Ovary (tissue), 9 donors: Measurements from ENCODE around the gene TTC9. TPM values are rescaled to one million over a fixed set of nuclear protein-coding genes. Genes with fewer than 3 reads are reported as not detected.

Experiments used
- DNase-seq, 5 donors: peaks; one replicate each; pipeline ENCODE4 v3.0.0-alpha.2; 2019 to 2020
- H3K27ac ChIP-seq, 2 donors: fragments of 200-600 bp; one replicate each; pipeline versions ENCODE4 v1.5.1 to v1.8.0; 2019 to 2022
- H3K27me3 ChIP-seq: fragments of 200-600 bp; one replicate; pipeline ENCODE4 v1.8.0; 2022
- H3K36me3 ChIP-seq: fragments of 200-600 bp; sonication (generic); one replicate; pipeline ENCODE4 v1.5.1; 2019
- H3K4me1 ChIP-seq: one replicate; pipeline ENCODE4 v1.8.1; 2013; ENCODE audit warnings: mild to moderate bottlenecking, moderate library complexity; ENCODE audit not compliant: insufficient read depth
- H3K4me3 ChIP-seq: fragments of 200-600 bp; sonication (generic); one replicate; pipeline ENCODE4 v1.5.1; 2017
- H3K9me3 ChIP-seq, 2 donors: fragments of 200-600 bp in 1 of 2; sonication (generic) in 1 of 2; one replicate each; pipeline versions ENCODE4 v1.5.1 to v1.8.1; 2013 to 2019; ENCODE audit warnings: mild to moderate bottlenecking in 1 of 2, moderate library complexity in 1 of 2
- EP300 ChIP-seq: sonication (generic); formaldehyde crosslinking; IDR thresholded peaks from one replicate; pipeline ENCODE4 v1.6.1; 2017; ENCODE audit warnings: antibody characterized with exemption
- POLR2A ChIP-seq: fragments of 450-650 bp; IDR thresholded peaks from one replicate; pipeline ENCODE4 v1.6.1; 2017; ENCODE audit warnings: antibody characterized with exemption, mild to moderate bottlenecking, moderate library complexity
- WGBS, 3 donors: extraction: QIAGEN DNeasy Blood & Tissue Kit in 1 of 3; methylation state at CpG; one replicate each; pipeline versions ENCODE4 v1.1.5 to v1.1.7; 2013 to 2017; 5-methylcytosine and 5-hydroxymethylcytosine counted together
- intact Hi-C, 4 donors: fragments of 100-400 bp; cut with DNase I; formaldehyde crosslinking; loops; one replicate each; pipeline versions ENCODE4 v1.11.0 to v1.15.1; 2022 to 2023
- polyA plus RNA-seq, 2 donors: library from polyadenylated mRNA; stranded (reverse); fragments of 200-250 nt in 1 of 2; fragments of 350-450 nt in 1 of 2; fragmentation: Illumina TruSeq in 1 of 2; extraction: RNeasy Lipid Tissue Mini Kit (QIAGEN cat#74804) in 1 of 2; gene quantifications; one replicate each; pipeline ENCODE4 v1.2.3, GENCODE V29; 2013 to 2014
- total RNA-seq, 7 donors: library from RNA; depleted of rRNA in 2 of 7; stranded (reverse); fragments of >200 nt in 2 of 7; fragmentation: NEBNext Ultra II Directional in 3 of 7; extraction: Animal tissue kit (Norgen Biotek cat#: 25700) in 3 of 7; gene quantifications; one replicate each; pipeline versions ENCODE4 v1.1.0 to v1.2.4, GENCODE V29; 2016 to 2023
- TF ChIP-seq, protein P1 (sequence below), 3 donors: fragments of 450-650 bp in 2 of 3; fragments of 200-600 bp in 1 of 3; IDR thresholded peaks; one replicate each; pipeline versions ENCODE4 v1.5.1 to v1.8.0; 2016 to 2022; ENCODE audit warnings: antibody characterized with exemption in 3 of 3, mild to moderate bottlenecking in 1 of 3
- donor health status: DM: no; HTN: no; CAD: no; lungs with moderate emphysema.
- donor health status: DM: no; HTN: no; CAD: no.
- donor health status: Bipolar disorder and iron deficiency.
- donor health status: DM: yes; HTN: yes; CAD: no.
- donor health status: DM: no; HTN: no; CAD: no.
- donor health status: DM: yes; HTN: yes; CAD: no.

The TTC9 gene
- total and polyA plus RNA-seq, 9 donors, result 0.05 to 7.1 (median 0.64) TPM

DNA sequence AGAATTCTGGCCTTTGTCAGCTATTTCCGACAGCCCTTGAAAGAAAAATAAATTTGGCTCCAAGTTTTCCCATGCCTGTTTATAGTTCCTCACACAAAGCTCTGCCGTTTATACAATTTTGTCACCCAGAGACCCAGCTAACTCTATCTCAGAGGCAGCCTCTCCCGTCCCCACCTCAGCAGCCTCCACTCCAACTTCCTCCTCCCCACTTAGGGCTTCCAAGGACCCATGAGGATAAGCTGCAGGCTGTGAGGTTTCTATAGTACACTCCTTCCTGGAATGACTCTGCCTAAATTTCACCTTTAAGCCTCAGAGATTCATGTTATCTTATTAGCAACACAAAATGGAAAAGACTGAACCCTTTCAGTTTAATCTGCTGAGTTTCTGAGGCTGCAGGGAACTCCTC is 71.8 kb downstream of the TTC9 start:
- H3K9me3 ChIP-seq, result no peaks in the 10 kb centered on the region
- no peak overlapping the region for H3K4me3 ChIP-seq
- WGBS, 3 donors, result 3 to 9% (median 5%) methylated on average over 3 of the region's 3 CpGs
- TF ChIP-seq EP300 (no peak), POLR2A (no peak)
- TF ChIP-seq, protein P1, sequence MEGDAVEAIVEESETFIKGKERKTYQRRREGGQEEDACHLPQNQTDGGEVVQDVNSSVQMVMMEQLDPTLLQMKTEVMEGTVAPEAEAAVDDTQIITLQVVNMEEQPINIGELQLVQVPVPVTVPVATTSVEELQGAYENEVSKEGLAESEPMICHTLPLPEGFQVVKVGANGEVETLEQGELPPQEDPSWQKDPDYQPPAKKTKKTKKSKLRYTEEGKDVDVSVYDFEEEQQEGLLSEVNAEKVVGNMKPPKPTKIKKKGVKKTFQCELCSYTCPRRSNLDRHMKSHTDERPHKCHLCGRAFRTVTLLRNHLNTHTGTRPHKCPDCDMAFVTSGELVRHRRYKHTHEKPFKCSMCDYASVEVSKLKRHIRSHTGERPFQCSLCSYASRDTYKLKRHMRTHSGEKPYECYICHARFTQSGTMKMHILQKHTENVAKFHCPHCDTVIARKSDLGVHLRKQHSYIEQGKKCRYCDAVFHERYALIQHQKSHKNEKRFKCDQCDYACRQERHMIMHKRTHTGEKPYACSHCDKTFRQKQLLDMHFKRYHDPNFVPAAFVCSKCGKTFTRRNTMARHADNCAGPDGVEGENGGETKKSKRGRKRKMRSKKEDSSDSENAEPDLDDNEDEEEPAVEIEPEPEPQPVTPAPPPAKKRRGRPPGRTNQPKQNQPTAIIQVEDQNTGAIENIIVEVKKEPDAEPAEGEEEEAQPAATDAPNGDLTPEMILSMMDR (IDR thresholded peaks at IDR 0.05), result no peak
- H3K4me1 ChIP-seq, result no peaks in the 10 kb centered on the region
- DNase-seq, result no peak
- no peaks in the 10 kb centered on the region for H3K36me3 ChIP-seq
- intact Hi-C loops, result no loop called here
- H3K27ac ChIP-seq, result no peak overlapping the region
- H3K27me3 ChIP-seq, result no peaks in the 10 kb centered on the region

DNA sequence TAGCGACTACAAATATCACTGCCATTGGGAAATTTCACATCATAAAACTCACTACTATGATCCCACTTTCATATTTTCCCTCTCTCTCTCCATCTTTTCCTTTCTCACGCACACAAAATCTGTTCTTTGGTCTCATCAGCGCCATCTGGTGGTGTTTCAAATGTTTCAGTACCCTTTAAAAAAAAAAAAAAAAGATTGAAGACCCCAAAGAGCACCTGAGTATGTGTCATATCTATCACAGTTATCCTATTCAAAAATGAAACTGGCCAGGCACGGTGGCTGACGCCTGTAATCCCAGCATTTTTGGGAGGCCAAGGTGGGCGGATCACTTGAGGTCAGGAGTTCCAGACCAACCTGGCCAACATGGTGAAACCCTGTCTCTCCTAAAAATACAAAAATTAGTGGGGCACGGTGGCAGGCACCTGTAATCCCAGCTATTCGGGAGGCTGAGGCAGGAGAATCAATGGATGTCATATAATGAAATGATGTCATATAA is 72.4 kb downstream of the TTC9 start:
- DNase-seq, result peak in 1 of 5 donors; percentile 23
- TF ChIP-seq POLR2A, result no peak
- TF ChIP-seq, protein P1 (IDR thresholded peaks at IDR 0.05), result peak in 1 of 3 donors; percentile 11
- no peak for TF ChIP-seq EP300
- H3K4me1 ChIP-seq, result no peaks in the 10 kb centered on the region
- H3K9me3 ChIP-seq, result no peaks in the 10 kb centered on the region
- no peaks in the 10 kb centered on the region for H3K27me3 ChIP-seq
- no peak overlapping the region for H3K4me3 ChIP-seq
- no peaks in the 10 kb centered on the region for H3K36me3 ChIP-seq
- H3K27ac ChIP-seq, result no peak overlapping the region
- intact Hi-C loops, result no loop called here
- WGBS, 3 donors, result 15 to 20% (median 17%) methylated on average over 8 of the region's 8 CpGs

DNA sequence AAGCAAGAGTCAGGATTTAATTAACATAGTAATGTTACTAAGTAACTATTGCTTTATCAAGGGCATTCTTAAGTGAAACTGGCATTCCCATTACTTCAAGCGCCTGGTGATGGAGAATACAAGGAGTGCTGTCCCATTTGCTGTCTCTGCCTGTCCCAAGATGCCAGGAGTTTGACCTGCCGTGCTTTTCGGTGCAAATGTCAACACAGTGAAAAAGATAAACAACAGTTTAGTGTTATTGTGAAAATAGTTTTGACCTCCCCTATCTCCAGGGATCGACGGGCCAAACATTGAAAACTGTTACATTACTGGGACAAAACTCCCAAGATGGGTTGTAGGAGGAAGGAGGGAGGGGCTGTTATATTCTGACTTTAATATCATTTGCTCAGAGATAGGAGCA is 74.8 kb downstream of the TTC9 start:
- H3K9me3 ChIP-seq, result no peaks in the 10 kb centered on the region
- intact Hi-C loops, result no loop called here
- WGBS, 3 donors, result 34 to 42% (median 39%) methylated on average over 5 of the region's 5 CpGs

DNA sequence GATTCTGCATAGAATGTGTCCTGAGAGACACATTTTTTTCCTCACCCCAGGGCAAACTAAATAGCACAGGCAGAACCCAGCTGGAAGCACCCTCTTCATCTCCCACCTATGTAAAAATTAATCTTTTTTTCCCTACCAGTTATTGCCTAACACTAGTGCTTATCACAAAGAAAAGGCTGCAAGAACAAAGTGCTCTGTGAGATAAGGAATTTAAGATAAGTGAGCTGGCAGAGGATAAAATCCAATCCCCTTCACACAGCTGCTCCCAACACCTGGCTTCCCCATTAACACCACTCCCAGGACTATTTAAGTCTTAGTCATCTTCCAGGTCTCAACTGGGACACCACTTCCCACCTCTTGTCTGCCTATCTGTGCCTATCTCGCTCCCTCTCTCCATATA is 75.2 kb downstream of the TTC9 start:
- WGBS, 3 donors, result 74 to 89% (median 74%) methylated on average over 1 of the region's 1 CpG
- intact Hi-C loops, result no loop called here

More for the DNA sequence above, 74.8 kb downstream of the TTC9 start:
- H3K4me3 ChIP-seq, result no peak overlapping the region
- TF ChIP-seq, protein P1 (IDR thresholded peaks at IDR 0.05), result no peak
- TF ChIP-seq POLR2A (no peak), EP300 (no peak)
- DNase-seq, result no peak
- H3K36me3 ChIP-seq, result no peaks in the 10 kb centered on the region
- H3K4me1 ChIP-seq, result no peaks in the 10 kb centered on the region
- no peaks in the 10 kb centered on the region for H3K27me3 ChIP-seq
- no peak overlapping the region for H3K27ac ChIP-seq

More for the DNA sequence above, 75.2 kb downstream of the TTC9 start:
- DNase-seq, result no peak
- no peaks in the 10 kb centered on the region for H3K9me3 ChIP-seq
- H3K27me3 ChIP-seq, result no peaks in the 10 kb centered on the region
- H3K36me3 ChIP-seq, result no peaks in the 10 kb centered on the region
- TF ChIP-seq, protein P1 (IDR thresholded peaks at IDR 0.05), result no peak
- no peak for TF ChIP-seq EP300
- TF ChIP-seq POLR2A, result no peak
- no peak overlapping the region for H3K27ac ChIP-seq
- H3K4me1 ChIP-seq, result no peaks in the 10 kb centered on the region
- H3K4me3 ChIP-seq, result no peak overlapping the region
